ENCODE data around the gene EGLN2. TPM values are rescaled to one million over a fixed set of nuclear protein-coding genes. Genes with fewer than 3 reads are reported as not detected.

Gene EGLN2
- total and polyA plus RNA-seq, 2 of the 4 experiments (the other 2 are of a cell fraction) = 54.1 to 60.2 TPM

DNA sequence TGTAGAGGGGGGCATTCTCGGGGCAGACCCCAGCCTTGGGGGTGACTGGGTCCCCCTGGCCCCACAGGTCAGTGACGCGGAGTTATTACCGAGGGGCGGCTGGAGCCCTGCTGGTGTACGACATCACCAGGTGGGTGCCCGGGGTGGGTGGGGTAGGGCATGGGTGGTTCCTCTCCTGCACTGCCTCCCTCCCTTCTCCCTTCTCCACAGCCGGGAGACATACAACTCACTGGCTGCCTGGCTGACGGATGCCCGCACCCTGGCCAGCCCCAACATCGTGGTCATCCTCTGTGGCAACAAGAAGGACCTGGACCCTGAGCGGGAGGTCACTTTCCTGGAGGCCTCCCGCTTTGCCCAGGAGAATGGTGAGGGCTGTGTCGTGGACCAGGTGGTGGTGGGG lies 15.3 kb upstream of the EGLN2 start:
- Histone ChIP-seq H3K4ac (ENCODE audit: low read depth, low read length) (no peak overlapping the region), H2BK5ac (ENCODE audit: low read depth, low read length, poor library complexity, severe bottlenecking) (no peak overlapping the region), H4K20me1 (ENCODE audit: insufficient read depth, low read length) (peaks cover 5% of the 10 kb centered on the region; the same call in 1 of the 2 replicates), H3K56ac (ENCODE audit: extremely low read depth, insufficient read depth, low read length) (no peak overlapping the region), H2AK5ac (ENCODE audit: low read depth, low read length) (no peak overlapping the region), H4K8ac (ENCODE audit: low read depth in 2 of 2, low read length in 2 of 2) (no peak overlapping the region), H2BK15ac (ENCODE audit: low read depth, low read length) (no peak overlapping the region), H2AFZ (replicated peaks; ENCODE audit: low read length, poor library complexity) (no peak overlapping the region), H3K4me1 (ENCODE audit: control insufficient read depth, insufficient read depth, low read length) (peaks cover 3% of the 10 kb centered on the region; the same call in 1 of the 2 replicates), H3K9ac (ENCODE audit: low read depth, low read length) (no peak overlapping the region), H3K27ac (ENCODE audit: insufficient read depth, low read length) (no peak overlapping the region), H2BK120ac (ENCODE audit: low read depth, low read length) (no peak overlapping the region), H3K9me1 (ENCODE audit: insufficient read depth, low read length) (peaks cover 7% of the 10 kb centered on the region), H3K79me1 (ENCODE audit: low read depth in 1 of 2, low read length in 2 of 2) (peaks cover 8 to 17% of the 10 kb centered on the region in 2 experiments; a peak in 3 of 4 replicates), H4K91ac (ENCODE audit: insufficient read depth, low read depth, low read length) (no peak overlapping the region), H2AK9ac (replicated peaks; ENCODE audit: low read depth, low read length, poor library complexity) (peak overlapping the region; percentile 21), H3K14ac (replicated peaks; ENCODE audit: low read depth, low read length) (no peak overlapping the region), H3K18ac (ENCODE audit: low read depth, low read length) (no peak overlapping the region), H3K23ac (ENCODE audit: low read depth, low read length) (no peak overlapping the region), H3K9me3 (ENCODE audit: control insufficient read depth, insufficient read depth, low read length) (no peaks in the 10 kb centered on the region), H3K27me3 (ENCODE audit: control insufficient read depth, insufficient read depth, low read length) (no peaks in the 10 kb centered on the region), H4K5ac (ENCODE audit: low read depth, low read length) (no peak overlapping the region), H3K4me3 (ENCODE audit: insufficient read depth, low read depth, low read length) (no peak overlapping the region), H2BK20ac (ENCODE audit: low read depth, low read length) (no peak overlapping the region), H3K36me3 (ENCODE audit: control insufficient read depth, insufficient read depth, low read length) (peaks cover 7% of the 10 kb centered on the region), H3K4me2 (ENCODE audit: low read depth, low read length) (no peak overlapping the region)
- intact Hi-C loops (cut with micrococcal nuclease) (no loop called here), dilution Hi-C loops (cut with HindIII; ENCODE audit: low sequenced_read_pairs, unreplicated experiment) (no loop called here), in situ Hi-C loops (cut with MboI; ENCODE audit: low sequenced_read_pairs) (no loop called here)
- no peak for ATAC-seq (ENCODE audit: low read depth)
- CTCF ChIA-PET = no interaction called here
- DNase-seq = no peak
- POLR2A ChIA-PET (ENCODE audit: unreplicated experiment) = no interaction called here
- WGBS, 2 experiments (ENCODE audit: extremely low coverage in 2 of 2, insufficient read length in 1 of 2) = 86% methylated on average over 2 of the region's 14 CpGs; no CpG with 5 or more reads in 1 of the 2 experiments
- TF ChIP-seq RFX5 (IDR thresholded peaks at IDR 0.05; ENCODE audit: low read depth, low read length) (no peak), BHLHE40 (IDR thresholded peaks at IDR 0.05; ENCODE audit: low read depth, low read length) (no peak), MXI1 (IDR thresholded peaks at IDR 0.05; ENCODE audit: borderline replicate concordance, low read depth, low read length) (no peak), NFE2L2 (IDR thresholded peaks at IDR 0.05; ENCODE audit: low read depth, low read length) (no peak), RAD21 (IDR thresholded peaks at IDR 0.05; ENCODE audit: low read length) (no peak), SMC3 (IDR thresholded peaks at IDR 0.05; ENCODE audit: low read depth, low read length) (no peak), FOS (IDR thresholded peaks at IDR 0.05; ENCODE audit: low read depth, low read length) (no peak)
- TF ChIP-seq, protein P1, sequence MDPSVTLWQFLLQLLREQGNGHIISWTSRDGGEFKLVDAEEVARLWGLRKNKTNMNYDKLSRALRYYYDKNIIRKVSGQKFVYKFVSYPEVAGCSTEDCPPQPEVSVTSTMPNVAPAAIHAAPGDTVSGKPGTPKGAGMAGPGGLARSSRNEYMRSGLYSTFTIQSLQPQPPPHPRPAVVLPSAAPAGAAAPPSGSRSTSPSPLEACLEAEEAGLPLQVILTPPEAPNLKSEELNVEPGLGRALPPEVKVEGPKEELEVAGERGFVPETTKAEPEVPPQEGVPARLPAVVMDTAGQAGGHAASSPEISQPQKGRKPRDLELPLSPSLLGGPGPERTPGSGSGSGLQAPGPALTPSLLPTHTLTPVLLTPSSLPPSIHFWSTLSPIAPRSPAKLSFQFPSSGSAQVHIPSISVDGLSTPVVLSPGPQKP (IDR thresholded peaks at IDR 0.05; ENCODE audit: borderline replicate concordance, low read depth, low read length) = no peak
- TF ChIP-seq, protein P2, sequence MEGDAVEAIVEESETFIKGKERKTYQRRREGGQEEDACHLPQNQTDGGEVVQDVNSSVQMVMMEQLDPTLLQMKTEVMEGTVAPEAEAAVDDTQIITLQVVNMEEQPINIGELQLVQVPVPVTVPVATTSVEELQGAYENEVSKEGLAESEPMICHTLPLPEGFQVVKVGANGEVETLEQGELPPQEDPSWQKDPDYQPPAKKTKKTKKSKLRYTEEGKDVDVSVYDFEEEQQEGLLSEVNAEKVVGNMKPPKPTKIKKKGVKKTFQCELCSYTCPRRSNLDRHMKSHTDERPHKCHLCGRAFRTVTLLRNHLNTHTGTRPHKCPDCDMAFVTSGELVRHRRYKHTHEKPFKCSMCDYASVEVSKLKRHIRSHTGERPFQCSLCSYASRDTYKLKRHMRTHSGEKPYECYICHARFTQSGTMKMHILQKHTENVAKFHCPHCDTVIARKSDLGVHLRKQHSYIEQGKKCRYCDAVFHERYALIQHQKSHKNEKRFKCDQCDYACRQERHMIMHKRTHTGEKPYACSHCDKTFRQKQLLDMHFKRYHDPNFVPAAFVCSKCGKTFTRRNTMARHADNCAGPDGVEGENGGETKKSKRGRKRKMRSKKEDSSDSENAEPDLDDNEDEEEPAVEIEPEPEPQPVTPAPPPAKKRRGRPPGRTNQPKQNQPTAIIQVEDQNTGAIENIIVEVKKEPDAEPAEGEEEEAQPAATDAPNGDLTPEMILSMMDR (conservative IDR thresholded peaks at IDR 0.05; ENCODE audit: low read depth, low read length) = no peak
- TF ChIP-seq, protein P3, sequence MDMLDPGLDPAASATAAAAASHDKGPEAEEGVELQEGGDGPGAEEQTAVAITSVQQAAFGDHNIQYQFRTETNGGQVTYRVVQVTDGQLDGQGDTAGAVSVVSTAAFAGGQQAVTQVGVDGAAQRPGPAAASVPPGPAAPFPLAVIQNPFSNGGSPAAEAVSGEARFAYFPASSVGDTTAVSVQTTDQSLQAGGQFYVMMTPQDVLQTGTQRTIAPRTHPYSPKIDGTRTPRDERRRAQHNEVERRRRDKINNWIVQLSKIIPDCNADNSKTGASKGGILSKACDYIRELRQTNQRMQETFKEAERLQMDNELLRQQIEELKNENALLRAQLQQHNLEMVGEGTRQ (IDR thresholded peaks at IDR 0.05; ENCODE audit: low read depth, low read length) = no peak
- no TSS peak for BruUV-seq (replicated peaks)
